CD4-positive, alpha-beta T cell treated with Interleukin-4 for 1 hour (primary cell): ENCODE results near the gene VSIG4.
"Not testable (repeated sequence)": the region's sequence is repeated elsewhere in the genome, so short reads cannot be mapped to it uniquely, and the experiment has no call there.

Experiments
- DNase-seq, 2 donors: peaks; one replicate each; pipeline ENCODE4 v3.0.0-alpha.2; 2020 to 2022

The VSIG4 gene, protein sequence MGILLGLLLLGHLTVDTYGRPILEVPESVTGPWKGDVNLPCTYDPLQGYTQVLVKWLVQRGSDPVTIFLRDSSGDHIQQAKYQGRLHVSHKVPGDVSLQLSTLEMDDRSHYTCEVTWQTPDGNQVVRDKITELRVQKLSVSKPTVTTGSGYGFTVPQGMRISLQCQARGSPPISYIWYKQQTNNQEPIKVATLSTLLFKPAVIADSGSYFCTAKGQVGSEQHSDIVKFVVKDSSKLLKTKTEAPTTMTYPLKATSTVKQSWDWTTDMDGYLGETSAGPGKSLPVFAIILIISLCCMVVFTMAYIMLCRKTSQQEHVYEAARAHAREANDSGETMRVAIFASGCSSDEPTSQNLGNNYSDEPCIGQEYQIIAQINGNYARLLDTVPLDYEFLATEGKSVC

DNA sequence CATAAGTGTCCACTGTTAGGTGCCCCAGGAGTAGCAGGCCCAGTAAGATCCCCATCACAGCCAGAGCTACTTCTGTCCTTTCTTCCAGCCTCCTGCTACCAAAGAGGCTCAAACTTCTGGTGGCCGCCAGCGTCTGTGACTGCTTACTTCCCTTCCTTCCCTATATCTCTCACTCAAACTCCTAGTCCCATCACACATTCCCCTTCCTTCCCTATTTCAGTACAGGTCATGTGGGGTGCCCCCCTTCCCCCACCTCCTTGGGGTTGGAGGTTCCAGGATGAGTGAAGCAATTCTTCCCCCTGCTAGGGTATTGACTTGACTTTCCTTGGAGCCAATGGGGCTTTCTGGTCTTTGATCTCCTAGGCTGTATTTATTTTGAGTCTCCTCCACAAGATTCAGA is at the start of gene VSIG4:
Gene VSIG4 (minus strand): TSS at position 137 of the 400 bp plus-strand sequence. CDS start 82 bp downstream, at position 55.
- DNase-seq = no peak

DNA sequence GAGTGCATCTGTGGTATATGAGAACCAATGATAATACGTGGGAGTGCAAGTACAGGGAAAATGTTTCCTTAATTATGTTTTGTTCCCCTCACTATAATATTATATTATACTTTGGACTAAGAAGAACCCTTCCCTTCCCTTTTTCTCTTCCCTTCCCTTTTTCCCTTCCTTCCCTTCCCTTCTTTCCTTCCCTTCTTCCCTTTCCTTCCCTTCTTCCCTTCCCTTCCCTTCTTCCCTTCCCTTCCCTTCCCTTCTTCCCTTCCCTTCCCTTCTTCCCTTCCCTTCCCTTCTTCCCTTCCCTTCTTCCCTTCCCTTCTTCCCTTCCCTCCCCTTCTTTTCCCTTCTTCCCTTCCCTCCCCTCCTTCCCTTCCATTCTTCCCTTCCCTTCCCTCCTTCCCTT is 36.9 kb upstream of the VSIG4 start:
- no peak for DNase-seq

GRCh38 chrX:66074920-66075879 is 35.3 kb upstream of the VSIG4 start:
- DNase-seq = peak; percentile 40 to 53

- no peak for DNase-seq
Measured at GRCh38 chrX:66071126-66071525, 31.2 kb upstream of the VSIG4 start.

GRCh38 chrX:66064261-66064660 is 24.4 kb upstream of the VSIG4 start:
- no peak for DNase-seq

- DNase-seq = not testable (repeated sequence)
Measured at GRCh38 chrX:66057019-66057418, 17.1 kb upstream of the VSIG4 start.

DNA sequence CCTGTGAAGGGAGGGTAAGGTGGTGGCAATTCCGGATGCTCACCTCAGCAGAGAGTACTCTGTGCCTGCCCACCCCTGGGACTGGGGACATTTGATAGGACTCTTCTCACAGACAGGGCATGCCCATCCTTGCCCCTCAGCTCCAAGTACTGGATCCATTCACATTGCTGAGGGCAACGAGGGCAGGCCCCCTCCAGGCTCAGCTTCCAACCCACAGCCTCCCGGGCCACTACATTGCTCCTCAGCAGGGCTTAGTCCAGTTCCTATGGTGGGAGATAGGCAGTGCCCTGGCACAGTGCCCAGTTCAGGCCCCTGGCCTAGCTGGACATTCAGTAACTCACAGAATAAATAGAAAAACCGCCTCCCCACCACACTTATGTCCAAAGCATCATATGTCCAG is 15.1 kb upstream of the VSIG4 start:
- no peak for DNase-seq

- DNase-seq = no peak
Measured at GRCh38 chrX:66053414-66053813, 13.5 kb upstream of the VSIG4 start.

- DNase-seq = no peak
Measured at GRCh38 chrX:66051980-66052379, 12.1 kb upstream of the VSIG4 start.

GRCh38 chrX:66050140-66050569 is 10.3 kb upstream of the VSIG4 start:
- no peak for DNase-seq

DNA sequence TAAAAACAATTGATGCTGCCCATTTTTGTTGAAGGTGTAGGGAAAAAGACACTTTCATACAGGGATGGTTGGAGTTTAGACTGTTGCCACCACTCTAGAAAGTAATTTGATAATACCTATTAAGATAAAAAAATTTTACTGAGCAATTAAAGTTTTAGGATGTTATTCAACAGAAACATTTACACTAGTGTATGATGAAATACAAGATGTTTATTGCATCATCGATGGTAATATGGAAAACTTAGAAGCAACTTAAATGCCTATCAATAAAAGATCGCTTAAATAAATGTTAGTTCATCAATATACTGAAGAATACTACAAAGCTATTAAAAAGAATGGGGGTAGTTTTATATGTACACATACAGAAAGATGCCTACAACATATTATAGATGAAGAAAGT is 9.2 kb upstream of the VSIG4 start:
- no peak for DNase-seq

GRCh38 chrX:66046612-66047235 is 6.8 kb upstream of the VSIG4 start:
- peak in 1 of 2 donors; percentile 34 for DNase-seq

- DNase-seq = no peak
Measured at GRCh38 chrX:66045894-66046293, 6.0 kb upstream of the VSIG4 start.

GRCh38 chrX:66043584-66043983 is 3.7 kb upstream of the VSIG4 start:
- DNase-seq = no peak

GRCh38 chrX:66042307-66043077 is 2.6 kb upstream of the VSIG4 start:
- DNase-seq = no peak

GRCh38 chrX:66038115-66038514 is 1.8 kb downstream of the VSIG4 start:
- DNase-seq = no peak

DNA sequence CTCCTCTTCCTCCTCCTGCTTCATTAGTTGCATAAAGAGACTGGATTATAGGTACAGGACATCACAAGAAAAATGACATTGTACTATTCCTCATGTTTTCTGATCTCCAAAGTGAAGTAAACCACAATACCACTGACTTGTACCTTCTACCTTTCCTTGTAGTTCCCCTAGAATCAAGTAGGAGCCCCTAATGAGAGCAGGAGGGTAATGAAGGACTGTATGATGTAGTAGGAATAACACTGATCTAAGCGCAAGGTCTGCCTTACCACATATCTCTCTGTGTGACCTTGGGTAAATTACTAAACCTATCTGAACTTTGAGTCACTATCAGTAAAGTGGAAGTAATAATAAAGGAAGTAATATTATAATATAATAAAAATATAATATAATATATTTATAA is 3.6 kb downstream of the VSIG4 start:
- no peak for DNase-seq

GRCh38 chrX:66035667-66036066 is 4.2 kb downstream of the VSIG4 start:
- no peak for DNase-seq

GRCh38 chrX:66030505-66031317 is 9.2 kb downstream of the VSIG4 start:
- DNase-seq = peak; percentile 44

DNA sequence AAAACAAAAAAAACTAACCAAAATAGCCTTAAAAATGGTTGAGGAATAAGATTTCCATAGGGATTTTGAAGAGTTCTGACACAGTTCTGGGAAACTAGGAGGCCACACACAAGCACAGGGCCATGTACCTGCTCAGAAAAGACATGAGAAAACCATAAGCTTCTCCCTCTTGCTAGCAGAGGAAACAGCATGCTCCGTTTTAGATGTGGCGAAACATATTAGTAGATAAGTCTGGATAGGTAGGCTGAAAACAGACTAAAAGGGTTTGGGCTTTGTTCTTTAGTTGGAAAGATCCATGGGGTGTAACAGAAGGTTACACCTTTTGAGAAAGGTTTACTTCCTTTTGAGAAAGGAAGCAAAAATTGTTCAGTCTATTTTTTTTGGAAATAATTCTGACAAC is 10.9 kb downstream of the VSIG4 start:
- DNase-seq = no peak

GRCh38 chrX:66024570-66024969 is 15.3 kb downstream of the VSIG4 start:
- DNase-seq = no peak

- DNase-seq = no peak
Measured at GRCh38 chrX:66024092-66024467, 15.8 kb downstream of the VSIG4 start.
